Upper lobe of left lung (tissue), 6 donors: ENCODE data around the gene DHX38. TPM values are rescaled to one million over a fixed set of nuclear protein-coding genes. Genes with fewer than 3 reads are reported as not detected.
"Not testable (repeated sequence)": the region's sequence is repeated elsewhere in the genome, so short reads cannot be mapped to it uniquely, and the experiment has no call there.

Experiments
- ATAC-seq, 2 donors: fragments of 200-7000 bp; cut with Tn5 transposase; one replicate each; pipeline ENCODE4 v1.9.1; 2022; ENCODE audit warnings: mild to moderate bottlenecking in 2 of 2, moderate library complexity in 2 of 2; ENCODE audit not compliant: low FRiP score in 2 of 2
- DNase-seq, 2 donors: peaks; one replicate each; pipeline ENCODE4 v3.0.0-alpha.2; 2019 to 2020
- H3K27ac ChIP-seq, 4 donors: fragments of 200-600 bp; sonication (generic); one replicate each; pipeline ENCODE4 v1.5.1; 2016 to 2019
- H3K27me3 ChIP-seq, 4 donors: fragments of 200-600 bp; sonication (generic); one replicate each; pipeline ENCODE4 v1.5.1; 2017 to 2019
- H3K36me3 ChIP-seq, 4 donors: fragments of 200-600 bp; sonication (generic); one replicate each; pipeline ENCODE4 v1.5.1; 2016 to 2019
- H3K4me1 ChIP-seq, 4 donors: fragments of 200-600 bp; sonication (generic); one replicate each; pipeline ENCODE4 v1.5.1; 2018 to 2019
- H3K4me3 ChIP-seq, 4 donors: fragments of 200-600 bp; sonication (generic); one replicate each; pipeline ENCODE4 v1.5.1; 2017 to 2019; ENCODE audit warnings: mild to moderate bottlenecking in 2 of 4, moderate library complexity in 1 of 4
- H3K9me3 ChIP-seq, 4 donors: fragments of 200-600 bp; sonication (generic); one replicate each; pipeline ENCODE4 v1.5.1; 2018 to 2019
- CTCF ChIP-seq, 6 experiments: fragments of 450-650 bp in 4 of 6; fragments of 200-600 bp in 2 of 6; sonication (generic) in 2 of 6; IDR thresholded peaks; one replicate each; pipeline ENCODE4 v1.5.1; 2016 to 2019; ENCODE audit warnings: antibody characterized with exemption in 6 of 6
- EP300 ChIP-seq, 4 donors: sonication (generic); formaldehyde crosslinking; IDR thresholded peaks; one replicate each; pipeline ENCODE4 v1.5.1; 2017; ENCODE audit warnings: antibody characterized with exemption in 4 of 4, control low read depth in 2 of 4
- POLR2A ChIP-seq, 4 donors: fragments of 450-650 bp; IDR thresholded peaks; one replicate each; pipeline ENCODE4 v1.5.1; 2016 to 2017; ENCODE audit warnings: antibody characterized with exemption in 4 of 4, mild to moderate bottlenecking in 2 of 4
- POLR2AphosphoS5 ChIP-seq, 2 donors: sonication (generic); formaldehyde crosslinking; IDR thresholded peaks; one replicate each; pipeline ENCODE4 v1.5.1; 2017; ENCODE audit warnings: antibody characterized with exemption in 2 of 2
- WGBS, 2 donors: methylation state at CpG; one replicate each; pipeline ENCODE4 v1.1.5; 2017 to 2018; 5-methylcytosine and 5-hydroxymethylcytosine counted together
- total RNA-seq, 6 donors: library from RNA; depleted of rRNA in 4 of 6; stranded (reverse); fragments of >200 nt in 4 of 6; gene quantifications; one replicate each; pipeline versions ENCODE4 v1.1.0 to v1.2.1, GENCODE V29; 2016 to 2021
- donor health status: DM: no; HTN: no; CAD: no; lungs with moderate emphysema.
- donor health status: DM: no; HTN: yes; CAD: no; lungs with severe emphysema.

DHX38 gene
- total RNA-seq, 6 donors from 2014 or later = 45.9 to 211 (median 76.8) TPM

GRCh38 chr16:72073560-72074230 is 20.0 kb upstream of the DHX38 start:
- ATAC-seq = peak in 1 of 2 donors; percentile 44

DNA sequence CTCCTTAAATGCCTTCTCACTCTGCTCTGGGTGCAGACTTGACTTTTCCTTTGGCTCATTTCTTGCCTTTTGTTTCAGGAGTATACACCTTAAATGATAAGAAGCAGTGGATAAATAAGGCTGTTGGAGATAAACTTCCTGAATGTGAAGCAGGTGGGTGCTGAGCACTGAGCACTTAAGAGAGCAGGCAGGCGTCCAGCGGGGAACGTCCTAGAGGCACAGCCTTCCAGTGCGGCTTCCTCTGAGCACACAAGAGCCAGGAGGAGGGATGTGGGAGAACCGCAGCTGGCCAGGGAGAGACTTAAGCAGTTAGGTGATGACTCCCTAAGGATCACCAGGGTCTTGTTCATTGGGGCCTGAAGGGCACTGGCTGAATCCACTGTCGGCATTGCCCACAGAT is 18.6 kb upstream of the DHX38 start:
- H3K27me3 ChIP-seq, H3K36me3 ChIP-seq, H3K27ac ChIP-seq, ATAC-seq, DNase-seq, H3K4me1 ChIP-seq, H3K4me3 ChIP-seq, H3K9me3 ChIP-seq: not testable (repeated sequence)
- 86 to 90% methylated on average over 1 to 2 of the region's 6 CpGs for WGBS, 2 donors

More at GRCh38 chr16:72073560-72074230, 20.0 kb upstream of the DHX38 start:
- H3K36me3 ChIP-seq = no peaks in the 10 kb centered on the region
- H3K27ac ChIP-seq = no peak overlapping the region
- H3K27me3 ChIP-seq = no peaks in the 10 kb centered on the region
- WGBS, 2 donors = 79 to 86% methylated on average over 8 of the region's 8 CpGs
- TF ChIP-seq POLR2A (IDR thresholded peaks at IDR 0.05) = no peak
- no peak overlapping the region for H3K4me3 ChIP-seq
- H3K4me1 ChIP-seq = peaks cover 0 to 6% (median 0%) of the 10 kb centered on the region in 4 donors
- DNase-seq = no peak
- H3K9me3 ChIP-seq = no peaks in the 10 kb centered on the region

DNA sequence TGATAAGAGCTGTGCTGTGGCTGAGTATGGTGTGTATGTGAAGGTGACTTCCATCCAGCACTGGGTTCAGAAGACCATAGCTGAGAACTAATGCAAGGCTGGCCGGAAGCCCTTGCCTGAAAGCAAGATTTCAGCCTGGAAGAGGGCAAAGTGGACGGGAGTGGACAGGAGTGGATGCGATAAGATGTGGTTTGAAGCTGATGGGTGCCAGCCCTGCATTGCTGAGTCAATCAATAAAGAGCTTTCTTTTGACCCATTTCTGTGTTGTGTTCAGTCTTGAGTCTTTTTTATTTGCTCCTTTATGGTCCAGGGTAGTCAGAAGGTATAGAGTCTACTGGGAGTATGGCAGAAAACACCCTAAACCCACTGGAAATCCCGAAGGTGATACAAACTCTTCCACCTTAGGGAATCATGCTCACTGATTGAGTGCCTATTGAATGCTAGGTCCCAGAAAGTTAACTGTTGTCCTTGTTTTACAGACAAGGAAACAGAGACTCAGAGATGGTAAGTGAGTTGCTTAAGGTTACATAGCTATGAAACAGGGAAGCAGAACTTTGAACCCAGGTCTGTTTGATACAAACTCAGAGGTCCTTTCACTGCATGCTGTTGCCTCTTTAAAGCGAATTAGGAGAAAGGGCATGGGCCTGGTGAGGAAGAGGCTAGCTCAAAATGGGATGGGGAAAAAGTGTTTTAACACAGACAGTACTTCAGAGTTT is 16.5 kb upstream of the DHX38 start:
- ATAC-seq, H3K27ac ChIP-seq, H3K9me3 ChIP-seq, H3K4me3 ChIP-seq, H3K36me3 ChIP-seq, H3K4me1 ChIP-seq, H3K27me3 ChIP-seq, DNase-seq: not testable (repeated sequence)
- WGBS, 2 donors = 69 to 100% methylated on average over 1 to 2 of the region's 5 CpGs

- H3K4me1 ChIP-seq = no peaks in the 10 kb centered on the region
- DNase-seq (no peak), ATAC-seq (no peak)
- WGBS, 2 donors = 63 to 67% methylated on average over 3 of the region's 3 CpGs
- H3K27me3 ChIP-seq = no peaks in the 10 kb centered on the region
- H3K36me3 ChIP-seq = peaks cover 10 to 48% (median 41%) of the 10 kb centered on the region in 4 donors
- peaks cover 0 to 10% (median 6%) of the 10 kb centered on the region in 4 donors for H3K9me3 ChIP-seq
- H3K4me3 ChIP-seq = no peak overlapping the region
- TF ChIP-seq CTCF (IDR thresholded peaks at IDR 0.05) (no peak), POLR2AphosphoS5 (IDR thresholded peaks at IDR 0.05) (no peak), EP300 (IDR thresholded peaks at IDR 0.05) (no peak), POLR2A (IDR thresholded peaks at IDR 0.05) (no peak)
- H3K27ac ChIP-seq = no peak overlapping the region
Measured at GRCh38 chr16:72083778-72084404, 9.8 kb upstream of the DHX38 start.

GRCh38 chr16:72084445-72084844 is 9.2 kb upstream of the DHX38 start:
- H3K27me3 ChIP-seq = no peaks in the 10 kb centered on the region
- H3K4me3 ChIP-seq = no peak overlapping the region
- peaks cover 10 to 53% (median 46%) of the 10 kb centered on the region in 4 donors for H3K36me3 ChIP-seq
- 91 to 99% methylated on average over 10 of the region's 10 CpGs for WGBS, 2 donors
- TF ChIP-seq POLR2A (IDR thresholded peaks at IDR 0.05) (no peak), POLR2AphosphoS5 (IDR thresholded peaks at IDR 0.05) (no peak), EP300 (IDR thresholded peaks at IDR 0.05) (no peak), CTCF (IDR thresholded peaks at IDR 0.05) (no peak)
- H3K27ac ChIP-seq = no peak overlapping the region
- no peaks in the 10 kb centered on the region for H3K4me1 ChIP-seq
- ATAC-seq (peak in 1 of 2 donors; percentile 46), DNase-seq (no peak)
- H3K9me3 ChIP-seq = peaks cover 0 to 10% (median 6%) of the 10 kb centered on the region in 4 donors

DNA sequence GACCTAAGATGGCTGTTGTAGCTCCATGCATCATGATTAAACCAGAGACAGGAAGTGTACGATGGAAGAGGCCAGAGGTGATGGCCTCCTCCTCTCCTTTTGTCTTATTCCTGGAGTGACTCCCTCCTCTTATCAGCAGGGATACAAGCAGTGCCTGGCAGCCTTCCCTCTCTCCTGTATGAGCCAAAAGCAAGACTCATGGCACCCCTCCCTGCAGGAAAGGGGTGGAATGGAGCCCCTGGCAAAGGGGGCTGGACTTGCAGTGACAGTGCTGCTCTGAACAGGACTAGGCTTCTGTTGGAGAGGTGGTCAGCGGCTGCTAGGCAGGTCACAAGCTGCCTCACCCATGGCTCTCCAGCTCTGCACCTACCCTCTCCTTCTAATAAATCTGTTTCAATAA is 8.6 kb upstream of the DHX38 start:
- DNase-seq = no peak
- Histone ChIP-seq H3K36me3 (peaks cover 13 to 59% (median 51%) of the 10 kb centered on the region in 4 donors), H3K27ac (no peak overlapping the region), H3K4me1 (no peaks in the 10 kb centered on the region), H3K4me3 (no peak overlapping the region), H3K9me3 (peaks cover 0 to 10% (median 6%) of the 10 kb centered on the region in 4 donors), H3K27me3 (no peaks in the 10 kb centered on the region)
- TF ChIP-seq EP300 (IDR thresholded peaks at IDR 0.05) (no peak), POLR2AphosphoS5 (IDR thresholded peaks at IDR 0.05) (no peak), CTCF (IDR thresholded peaks at IDR 0.05) (no peak), POLR2A (IDR thresholded peaks at IDR 0.05) (no peak)
- WGBS, 2 donors = 98 to 100% methylated on average over 2 of the region's 2 CpGs
- no peak for ATAC-seq
